Measurements from ENCODE around the gene KLK2. TPM values are rescaled to one million over a fixed set of nuclear protein-coding genes. Genes with fewer than 3 reads are reported as not detected.

KLK2 gene
- total RNA-seq, 4 donors from 2014 or later, result 3.8 TPM; not detected in 3

DNA sequence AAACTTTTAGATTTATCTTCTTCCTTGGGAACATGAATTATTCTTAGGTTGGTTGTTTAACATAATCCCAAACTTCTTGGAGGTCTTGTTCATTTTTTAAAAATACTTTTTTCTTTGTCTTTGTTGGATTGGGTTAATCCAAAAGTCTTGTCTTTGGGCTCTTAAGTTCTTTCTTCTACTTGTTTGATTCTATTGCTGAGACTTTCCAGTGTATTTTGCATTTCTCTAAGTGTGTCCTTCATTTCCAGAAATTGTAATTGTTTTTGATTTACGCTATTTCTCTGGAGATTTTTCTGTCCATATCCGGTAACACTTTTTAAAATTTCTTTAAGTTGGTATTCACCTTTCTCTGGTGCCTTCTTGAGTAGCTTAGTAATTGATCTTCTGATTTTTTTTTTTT is 30.0 kb upstream of the KLK2 start:
- TF ChIP-seq, protein P1, sequence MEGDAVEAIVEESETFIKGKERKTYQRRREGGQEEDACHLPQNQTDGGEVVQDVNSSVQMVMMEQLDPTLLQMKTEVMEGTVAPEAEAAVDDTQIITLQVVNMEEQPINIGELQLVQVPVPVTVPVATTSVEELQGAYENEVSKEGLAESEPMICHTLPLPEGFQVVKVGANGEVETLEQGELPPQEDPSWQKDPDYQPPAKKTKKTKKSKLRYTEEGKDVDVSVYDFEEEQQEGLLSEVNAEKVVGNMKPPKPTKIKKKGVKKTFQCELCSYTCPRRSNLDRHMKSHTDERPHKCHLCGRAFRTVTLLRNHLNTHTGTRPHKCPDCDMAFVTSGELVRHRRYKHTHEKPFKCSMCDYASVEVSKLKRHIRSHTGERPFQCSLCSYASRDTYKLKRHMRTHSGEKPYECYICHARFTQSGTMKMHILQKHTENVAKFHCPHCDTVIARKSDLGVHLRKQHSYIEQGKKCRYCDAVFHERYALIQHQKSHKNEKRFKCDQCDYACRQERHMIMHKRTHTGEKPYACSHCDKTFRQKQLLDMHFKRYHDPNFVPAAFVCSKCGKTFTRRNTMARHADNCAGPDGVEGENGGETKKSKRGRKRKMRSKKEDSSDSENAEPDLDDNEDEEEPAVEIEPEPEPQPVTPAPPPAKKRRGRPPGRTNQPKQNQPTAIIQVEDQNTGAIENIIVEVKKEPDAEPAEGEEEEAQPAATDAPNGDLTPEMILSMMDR (IDR thresholded peaks at IDR 0.05), result no peak
- TF ChIP-seq POLR2A (IDR thresholded peaks at IDR 0.05), result no peak
- no peak for TF ChIP-seq POLR2AphosphoS5 (IDR thresholded peaks at IDR 0.05)
- no peak for TF ChIP-seq EP300 (IDR thresholded peaks at IDR 0.05; ENCODE audit: low read depth)
- Histone ChIP-seq H3K4me1 (no peaks in the 10 kb centered on the region), H3K36me3 (no peaks in the 10 kb centered on the region), H3K4me3 (no peak overlapping the region), H3K9me3 (peaks cover 0 to 4% of the 10 kb centered on the region in 2 donors), H3K27me3 (peaks cover 5% of the 10 kb centered on the region), H3K27ac (no peak overlapping the region)
- in situ Hi-C loops (cut with MboI; ENCODE audit: low pct_ligation_motif_present in 1 of 4, low pct_unique_long_range_greater_than_20kb in 1 of 4, low sequenced_read_pairs in 3 of 4), result no loop called here
- no peak for DNase-seq
- whole genome bisulfite sequencing, 2 donors (ENCODE audit: low coverage in 1 of 2), result 87 to 92% methylated on average over 2 of the region's 2 CpGs
- intact Hi-C loops (cut with DNase I; ENCODE audit: low total_unique reads), result no loop called here

DNA sequence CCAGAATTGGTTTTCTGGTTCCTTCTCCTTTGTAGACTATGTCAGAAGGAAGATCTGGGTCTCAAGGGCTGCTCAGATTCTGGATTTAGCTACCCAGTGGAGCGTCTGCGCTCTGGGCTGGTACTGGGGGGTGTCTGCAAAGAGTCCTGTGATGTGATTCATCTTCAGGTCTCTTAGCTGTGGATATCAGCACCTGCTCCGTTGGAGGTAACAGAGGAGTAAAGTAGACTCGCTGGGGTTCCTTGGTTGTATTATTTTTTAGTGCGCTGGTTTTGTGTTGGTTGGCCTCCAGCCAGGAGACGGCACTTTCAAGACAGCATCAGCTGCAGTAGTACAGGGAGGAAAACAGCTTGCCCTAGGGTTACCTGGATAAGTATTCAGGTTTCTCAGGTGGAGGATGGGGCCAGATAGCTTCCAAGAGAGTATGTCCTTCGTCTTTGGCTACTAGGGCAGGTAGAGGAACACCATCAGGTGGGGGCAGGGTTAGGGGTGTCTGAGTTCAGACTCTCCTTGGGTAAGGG is 29.5 kb upstream of the KLK2 start:
- TF ChIP-seq, protein P1 (IDR thresholded peaks at IDR 0.05), result no peak
- TF ChIP-seq POLR2AphosphoS5 (IDR thresholded peaks at IDR 0.05) (no peak), POLR2A (IDR thresholded peaks at IDR 0.05) (no peak), EP300 (IDR thresholded peaks at IDR 0.05; ENCODE audit: low read depth) (no peak)
- Histone ChIP-seq H3K9me3 (peaks cover 0 to 4% of the 10 kb centered on the region in 2 donors), H3K36me3 (no peaks in the 10 kb centered on the region), H3K4me3 (no peak overlapping the region), H3K27ac (no peak overlapping the region), H3K4me1 (no peaks in the 10 kb centered on the region), H3K27me3 (peaks cover 5% of the 10 kb centered on the region)
- in situ Hi-C loops (cut with MboI; ENCODE audit: low pct_ligation_motif_present in 1 of 4, low pct_unique_long_range_greater_than_20kb in 1 of 4, low sequenced_read_pairs in 3 of 4) (no loop called here), intact Hi-C loops (cut with DNase I; ENCODE audit: low total_unique reads) (no loop called here)
- 65% methylated on average over 7 of the region's 7 CpGs; no CpG with 5 or more reads in 1 of the 2 donors for WGBS, 2 donors (ENCODE audit: low coverage in 1 of 2)
- no peak for DNase-seq

DNA sequence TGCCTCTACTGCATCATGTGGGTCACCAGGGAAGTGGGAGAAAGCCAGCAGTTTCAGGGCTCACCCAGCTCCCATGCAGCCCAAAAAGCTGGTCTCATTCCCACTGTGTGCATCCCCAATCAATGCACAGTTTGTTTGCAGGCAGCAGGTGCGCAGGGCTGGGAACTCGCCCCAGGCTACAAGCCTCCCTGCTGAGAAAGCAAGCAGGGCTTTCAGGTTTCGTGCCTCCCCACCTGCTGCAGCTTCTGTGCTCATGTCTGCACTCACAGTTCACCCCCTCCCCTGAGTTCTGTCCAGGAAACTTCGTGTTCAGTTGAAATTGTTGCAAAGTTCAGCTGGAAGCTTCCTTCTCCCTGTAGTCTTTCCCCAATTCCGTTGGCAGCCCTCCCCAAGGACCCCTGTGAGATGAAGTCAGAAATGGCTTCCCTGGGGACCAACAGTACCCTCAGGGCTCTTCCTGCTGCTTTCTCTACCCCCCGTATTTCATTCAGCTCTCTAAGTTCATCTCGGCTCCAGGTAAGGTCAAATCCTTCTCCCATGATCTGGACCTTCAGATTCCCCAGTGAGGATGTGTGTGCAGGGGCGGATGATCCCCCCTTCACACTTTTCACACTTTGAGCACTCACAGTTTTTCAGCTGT is 28.8 kb upstream of the KLK2 start:
- DNase-seq, result no peak
- WGBS, 2 donors (ENCODE audit: low coverage in 1 of 2), result 20 to 57% methylated on average over 1 to 8 of the region's 8 CpGs
- H3K27ac ChIP-seq, result no peak overlapping the region
- no peak overlapping the region for H3K4me3 ChIP-seq
- intact Hi-C loops (cut with DNase I; ENCODE audit: low total_unique reads), result no loop called here
- no peaks in the 10 kb centered on the region for H3K4me1 ChIP-seq
- H3K36me3 ChIP-seq, result no peaks in the 10 kb centered on the region
- H3K9me3 ChIP-seq, result peaks cover 0 to 4% of the 10 kb centered on the region in 2 donors
- in situ Hi-C loops (cut with MboI; ENCODE audit: low pct_ligation_motif_present in 1 of 4, low pct_unique_long_range_greater_than_20kb in 1 of 4, low sequenced_read_pairs in 3 of 4), result no loop called here
- H3K27me3 ChIP-seq, result peaks cover 5% of the 10 kb centered on the region
- TF ChIP-seq POLR2A (IDR thresholded peaks at IDR 0.05), result no peak
- TF ChIP-seq, protein P1 (IDR thresholded peaks at IDR 0.05), result no peak
- no peak for TF ChIP-seq EP300 (IDR thresholded peaks at IDR 0.05; ENCODE audit: low read depth)
- no peak for TF ChIP-seq POLR2AphosphoS5 (IDR thresholded peaks at IDR 0.05)

DNA sequence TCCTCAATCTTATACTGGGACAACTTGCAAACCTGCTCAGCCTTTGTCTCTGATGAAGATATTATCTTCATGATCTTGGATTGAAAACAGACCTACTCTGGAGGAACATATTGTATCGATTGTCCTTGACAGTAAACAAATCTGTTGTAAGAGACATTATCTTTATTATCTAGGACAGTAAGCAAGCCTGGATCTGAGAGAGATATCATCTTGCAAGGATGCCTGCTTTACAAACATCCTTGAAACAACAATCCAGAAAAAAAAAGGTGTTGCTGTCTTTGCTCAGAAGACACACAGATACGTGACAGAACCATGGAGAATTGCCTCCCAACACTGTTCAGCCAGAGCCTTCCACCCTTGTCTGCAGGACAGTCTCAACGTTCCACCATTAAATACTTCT is 22.5 kb upstream of the KLK2 start:
- in situ Hi-C loops (cut with MboI; ENCODE audit: low pct_ligation_motif_present in 1 of 4, low pct_unique_long_range_greater_than_20kb in 1 of 4, low sequenced_read_pairs in 3 of 4), result no loop called here
- no peak for TF ChIP-seq EP300 (IDR thresholded peaks at IDR 0.05; ENCODE audit: low read depth)
- 63 to 81% methylated on average over 2 to 3 of the region's 3 CpGs for WGBS, 2 donors (ENCODE audit: low coverage in 1 of 2)

More for the DNA sequence above, 22.5 kb upstream of the KLK2 start:
- intact Hi-C loops (cut with DNase I; ENCODE audit: low total_unique reads), result no loop called here
- Histone ChIP-seq H3K4me3 (no peak overlapping the region), H3K36me3 (no peaks in the 10 kb centered on the region), H3K27ac (no peak overlapping the region), H3K9me3 (no peaks in the 10 kb centered on the region), H3K4me1 (no peaks in the 10 kb centered on the region), H3K27me3 (peaks cover 4% of the 10 kb centered on the region)
- DNase-seq, result no peak

All from transverse colon (tissue), 4 donors.